Nucleus accumbens (tissue), 56 donors: ENCODE data around the gene ZNF385A.

ENCODE experiments used
- DNase-seq, 56 donors: peaks; one replicate each; lab custom pipeline; 2025; lab: John Stamatoyannopoulos, UW

The ZNF385A gene

GRCh38 chr12:54416687-54417603, 32.4 kb upstream of the ZNF385A start:
- DNase-seq: no peak

GRCh38 chr12:54415221-54415929, 30.8 kb upstream of the ZNF385A start:
- no peak for DNase-seq

- DNase-seq: peak in 2 of 56 donors; percentile 8 to 10
Observed at GRCh38 chr12:54413284-54414190, 29.0 kb upstream of the ZNF385A start.

GRCh38 chr12:54412786-54413185, 28.3 kb upstream of the ZNF385A start:
- DNase-seq: no peak

GRCh38 chr12:54412348-54412747, 27.8 kb upstream of the ZNF385A start:
- DNase-seq: no peak

GRCh38 chr12:54411391-54412241, 27.1 kb upstream of the ZNF385A start:
- peak in 1 of 56 donors; percentile 37 for DNase-seq

- DNase-seq: no peak
Observed at GRCh38 chr12:54409267-54409666, 24.7 kb upstream of the ZNF385A start.

- no peak for DNase-seq
Observed at GRCh38 chr12:54407183-54407905, 22.8 kb upstream of the ZNF385A start.

GRCh38 chr12:54405573-54405972, 21.0 kb upstream of the ZNF385A start:
- no peak for DNase-seq

GRCh38 chr12:54405106-54405505, 20.6 kb upstream of the ZNF385A start:
- no peak for DNase-seq

- peak in 8 of 56 donors; percentile 16 to 55 (median 28) for DNase-seq
Observed at GRCh38 chr12:54404061-54405004, 19.8 kb upstream of the ZNF385A start.

GRCh38 chr12:54401119-54401518, 16.6 kb upstream of the ZNF385A start:
- DNase-seq: no peak

- peak in 51 of 56 donors; percentile 20 to 93 (median 74) for DNase-seq
Observed at GRCh38 chr12:54398995-54399793, 14.7 kb upstream of the ZNF385A start.

- no peak for DNase-seq
Observed at GRCh38 chr12:54398218-54398617, 13.7 kb upstream of the ZNF385A start.

GRCh38 chr12:54397157-54397556, 12.6 kb upstream of the ZNF385A start:
- no peak for DNase-seq

GRCh38 chr12:54395545-54395944, 11.0 kb upstream of the ZNF385A start:
- DNase-seq: no peak

GRCh38 chr12:54394986-54395385, 10.5 kb upstream of the ZNF385A start:
- no peak for DNase-seq
